PC-9 (cell line): ENCODE data around the gene MYBPHL. TPM values are rescaled to one million over a fixed set of nuclear protein-coding genes. Genes with fewer than 3 reads are reported as not detected.

ENCODE experiments used
- BruUV-seq: library from RNA; stranded (reverse); fragments of 400-500 nt; replicated peaks from 2 replicates; lab custom pipeline; 2021; lab: Mats Ljungman, UMichigan
- CTCF ChIA-PET: fragments of 300-600 bp; sonication (Branson Sonifier 250); formaldehyde crosslinking; loops from one replicate; lab custom pipeline; 2022; ENCODE audit warnings: antibody characterized with exemption; lab: Charles Lee
- POLR2A ChIA-PET: fragments of 300-600 bp; sonication (Branson Sonifier 250); formaldehyde crosslinking; loops from one replicate; lab custom pipeline; 2022; ENCODE audit warnings: antibody characterized with exemption; ENCODE audit not compliant: unreplicated experiment; lab: Charles Lee
- DNase-seq, 2 experiments: peaks; one replicate each; pipeline versions ENCODE4 v3.0.0 to v3.0.0-alpha.2; 2015 to 2022; ENCODE audit warnings: mixed read lengths in 1 of 2
- H2AFZ ChIP-seq: fragments of 200-600 bp; sonication (generic); 2 replicates; pipeline ENCODE4 v1.8.1; 2017; ENCODE audit warnings: antibody characterized with exemption
- H3F3A ChIP-seq: fragments of 200-600 bp; sonication (generic); 2 replicates; pipeline ENCODE4 v1.8.1; 2017; ENCODE audit warnings: antibody characterized with exemption, mild to moderate bottlenecking, low read depth; ENCODE audit not compliant: insufficient read depth
- H3K27ac ChIP-seq: fragments of 200-600 bp; sonication (generic); 2 replicates; pipeline ENCODE4 v1.6.1; 2016; ENCODE audit warnings: mixed run types
- H3K27me3 ChIP-seq: fragments of 200-600 bp; sonication (generic); 2 replicates; pipeline ENCODE4 v1.6.1; 2016; ENCODE audit warnings: low read depth, mixed run types; ENCODE audit not compliant: insufficient read depth
- H3K36me3 ChIP-seq: fragments of 200-600 bp; sonication (generic); 2 replicates; pipeline ENCODE4 v1.6.1; 2016; ENCODE audit warnings: low read depth, mixed run types
- H3K4me1 ChIP-seq: fragments of 200-600 bp; sonication (generic); replicated peaks from 2 replicates; pipeline ENCODE4 v1.6.1; 2016; ENCODE audit warnings: mixed run types; ENCODE audit not compliant: insufficient read depth
- H3K4me2 ChIP-seq: fragments of 200-600 bp; sonication (generic); 2 replicates; pipeline ENCODE4 v1.6.1; 2017; ENCODE audit warnings: mixed run types
- H3K4me3 ChIP-seq: fragments of 200-600 bp; sonication (generic); 2 replicates; pipeline ENCODE4 v1.6.1; 2016; ENCODE audit warnings: mixed run types
- H3K79me2 ChIP-seq: fragments of 200-600 bp; sonication (generic); 2 replicates; pipeline ENCODE4 v1.6.1; 2017; ENCODE audit warnings: low read depth, mixed run types
- H3K9me2 ChIP-seq: fragments of 200-600 bp; sonication (generic); 2 replicates; pipeline ENCODE4 v1.8.1; 2017; ENCODE audit warnings: mild to moderate bottlenecking; ENCODE audit not compliant: insufficient read depth
- H3K9me3 ChIP-seq: fragments of 200-600 bp; sonication (generic); 2 replicates; pipeline ENCODE4 v1.8.1; 2016; ENCODE audit warnings: low read depth; ENCODE audit not compliant: insufficient read depth
- H4K20me1 ChIP-seq: fragments of 200-600 bp; sonication (generic); 2 replicates; pipeline ENCODE4 v1.8.1; 2017; ENCODE audit not compliant: insufficient read depth
- CTCF ChIP-seq: fragments of 200-600 bp; sonication (generic); conservative IDR thresholded peaks from 2 replicates; pipeline ENCODE4 v1.6.1; 2017; ENCODE audit warnings: mixed run types, antibody characterized with exemption, mild to moderate bottlenecking, moderate library complexity
- EZH2 ChIP-seq: fragments of 200-600 bp; sonication (generic); IDR thresholded peaks from 2 replicates; pipeline ENCODE4 v1.8.0; 2017; ENCODE audit warnings: antibody characterized with exemption, low read depth
- intact Hi-C: fragments of 100-400 bp; cut with micrococcal nuclease; formaldehyde crosslinking; loops from one replicate; pipeline ENCODE4 v1.10.0; 2022; ENCODE audit not compliant: unreplicated experiment
- total RNA-seq: library from RNA; stranded (reverse); gene quantifications from 2 replicates; pipeline ENCODE4 v1.2.3, GENCODE V29; 2021

Gene MYBPHL
- total RNA-seq, 1 experiment from 2014 or later = not detected

- no TSS peak for BruUV-seq
- no peak overlapping the region for H3K27ac ChIP-seq
- no peaks in the 10 kb centered on the region for H3K9me3 ChIP-seq
- H3K27me3 ChIP-seq = no peaks in the 10 kb centered on the region
- POLR2A ChIA-PET = no interaction called here
- TF ChIP-seq EZH2 = no peak
- TF ChIP-seq CTCF = no peak
- no peaks in the 10 kb centered on the region for H3F3A ChIP-seq
- no peak overlapping the region for H3K4me3 ChIP-seq
- no peaks in the 10 kb centered on the region for H4K20me1 ChIP-seq
- intact Hi-C loops = no loop called here
- CTCF ChIA-PET = no interaction called here
- H2AFZ ChIP-seq = no peak overlapping the region
- H3K4me2 ChIP-seq = no peak overlapping the region
- H3K79me2 ChIP-seq = no peaks in the 10 kb centered on the region
- H3K36me3 ChIP-seq = no peaks in the 10 kb centered on the region
- no peak for DNase-seq
- no peaks in the 10 kb centered on the region for H3K4me1 ChIP-seq
- H3K9me2 ChIP-seq = no peaks in the 10 kb centered on the region
Observed at GRCh38 chr1:109351457-109351856, 44.6 kb upstream of the MYBPHL start.

GRCh38 chr1:109350655-109351054, 43.8 kb upstream of the MYBPHL start:
- no peak for DNase-seq
- Histone ChIP-seq H2AFZ (no peak overlapping the region), H3K9me3 (no peaks in the 10 kb centered on the region), H3K4me1 (no peaks in the 10 kb centered on the region), H3K4me2 (no peak overlapping the region), H3K36me3 (no peaks in the 10 kb centered on the region), H3K4me3 (no peak overlapping the region), H3K27ac (no peak overlapping the region), H3K79me2 (no peaks in the 10 kb centered on the region), H3F3A (no peaks in the 10 kb centered on the region), H3K9me2 (no peaks in the 10 kb centered on the region), H3K27me3 (no peaks in the 10 kb centered on the region), H4K20me1 (no peaks in the 10 kb centered on the region)
- intact Hi-C loops = no loop called here
- no TSS peak for BruUV-seq
- ChIA-PET POLR2A (interaction anchor here (0.6 to 0.7 kb wide), 2 partner anchors 75 to 168 kb away, joined by 3 to 11 read pairs; no protein-coding TSS in a partner anchor), CTCF (no interaction called here)
- TF ChIP-seq CTCF = no peak
- TF ChIP-seq EZH2 = no peak

GRCh38 chr1:109350182-109350581, 43.4 kb upstream of the MYBPHL start:
- Histone ChIP-seq H3K9me3 (no peaks in the 10 kb centered on the region), H3K79me2 (no peaks in the 10 kb centered on the region), H3K4me3 (no peak overlapping the region), H3K4me1 (no peaks in the 10 kb centered on the region), H4K20me1 (no peaks in the 10 kb centered on the region), H3K27me3 (no peaks in the 10 kb centered on the region), H2AFZ (no peak overlapping the region), H3K4me2 (no peak overlapping the region), H3K27ac (no peak overlapping the region), H3F3A (no peaks in the 10 kb centered on the region), H3K9me2 (no peaks in the 10 kb centered on the region), H3K36me3 (no peaks in the 10 kb centered on the region)
- DNase-seq = no peak
- ChIA-PET POLR2A (interaction anchor here (0.6 to 0.7 kb wide), 2 partner anchors 75 to 168 kb away, joined by 3 to 11 read pairs; no protein-coding TSS in a partner anchor), CTCF (no interaction called here)
- BruUV-seq = no TSS peak
- intact Hi-C loops = no loop called here
- TF ChIP-seq EZH2 (no peak), CTCF (no peak)
